Measurements from ENCODE around the gene HOXA4.

DNA sequence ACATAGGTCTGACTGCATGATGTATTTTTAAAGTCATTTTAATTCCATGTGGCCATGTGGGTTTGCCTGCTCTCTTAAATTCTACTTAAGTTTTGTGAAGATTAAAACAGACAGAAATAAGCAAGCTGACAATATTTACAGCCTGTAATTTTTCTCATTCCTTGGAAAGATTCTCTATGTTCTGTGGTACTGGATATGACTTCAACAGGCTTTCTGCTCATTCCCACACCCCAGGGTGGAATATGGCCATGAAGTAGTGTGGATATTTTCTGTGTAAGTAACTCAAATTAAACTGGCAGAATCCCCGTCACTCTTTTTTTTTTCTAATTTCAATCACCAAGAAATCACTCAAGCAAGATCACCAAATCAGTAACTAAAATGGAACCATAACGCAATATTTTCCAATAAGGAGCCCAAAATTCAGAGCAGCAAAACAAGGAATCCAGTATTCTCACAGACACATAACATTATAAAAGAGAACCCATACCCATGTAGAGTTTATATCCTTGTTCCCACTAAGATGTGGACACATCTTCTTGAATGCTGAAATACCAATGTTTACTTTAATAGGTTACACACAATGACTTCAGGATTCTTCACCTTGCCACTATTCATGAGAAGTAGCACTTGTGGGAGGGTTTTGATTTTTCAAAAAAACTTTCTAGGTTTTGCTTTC lies 7.2 kb upstream of the HOXA4 start:
- TF ChIP-seq CTCF (IDR thresholded peaks at IDR 0.05): no peak
- TF ChIP-seq POLR2AphosphoS5 (IDR thresholded peaks at IDR 0.05): no peak
- no peak for TF ChIP-seq POLR2A (IDR thresholded peaks at IDR 0.05)
